Superior temporal gyrus (tissue), 1 donor: ENCODE measurements around the gene MAGI2.

Experiments
- DNase-seq: peaks from one replicate; pipeline ENCODE4 v3.0.0-alpha.2; 2016; ENCODE audit errors: extremely low spot score

MAGI2 gene

GRCh38 chr7:78792006-78792405 lies 661.5 kb downstream of the MAGI2 start:
- DNase-seq: no peak

- DNase-seq: no peak
These were observed 665.0 kb downstream of the MAGI2 start for GRCh38 chr7:78788464-78788863.

GRCh38 chr7:78787854-78788253 lies 665.6 kb downstream of the MAGI2 start:
- no peak for DNase-seq

- DNase-seq: peak; percentile 49
These were observed 667.4 kb downstream of the MAGI2 start for GRCh38 chr7:78786055-78786454.

- DNase-seq: no peak
These were observed 670.1 kb downstream of the MAGI2 start for GRCh38 chr7:78783179-78783962.

GRCh38 chr7:78780560-78780959 lies 672.9 kb downstream of the MAGI2 start:
- DNase-seq: no peak

GRCh38 chr7:78779788-78780187 lies 673.7 kb downstream of the MAGI2 start:
- peak; percentile 12 for DNase-seq

GRCh38 chr7:78777829-78778228 lies 675.6 kb downstream of the MAGI2 start:
- DNase-seq: peak; percentile 15

GRCh38 chr7:78770422-78771410 lies 682.8 kb downstream of the MAGI2 start:
- DNase-seq: peak; percentile 81

- DNase-seq: peak; percentile 85
These were observed 683.9 kb downstream of the MAGI2 start for GRCh38 chr7:78769481-78770101.

GRCh38 chr7:78768859-78769258 lies 684.6 kb downstream of the MAGI2 start:
- peak; percentile 80 for DNase-seq

- DNase-seq: no peak
These were observed 687.3 kb downstream of the MAGI2 start for GRCh38 chr7:78765943-78766729.

- no peak for DNase-seq
These were observed 688.9 kb downstream of the MAGI2 start for GRCh38 chr7:78764571-78764970.

- DNase-seq: no peak
These were observed 690.8 kb downstream of the MAGI2 start for GRCh38 chr7:78762625-78763024.

GRCh38 chr7:78760620-78761355 lies 692.7 kb downstream of the MAGI2 start:
- no peak for DNase-seq

- no peak for DNase-seq
These were observed 700.9 kb downstream of the MAGI2 start for GRCh38 chr7:78752554-78752953.

GRCh38 chr7:78751253-78751652 lies 702.2 kb downstream of the MAGI2 start:
- no peak for DNase-seq

- no peak for DNase-seq
These were observed 704.3 kb downstream of the MAGI2 start for GRCh38 chr7:78749052-78749746.

- no peak for DNase-seq
These were observed 705.9 kb downstream of the MAGI2 start for GRCh38 chr7:78747592-78747991.

- DNase-seq: no peak
These were observed 707.2 kb downstream of the MAGI2 start for GRCh38 chr7:78746301-78746700.
